ENCODE measurements around the gene CTBS. TPM values are rescaled to one million over a fixed set of nuclear protein-coding genes. Genes with fewer than 3 reads are reported as not detected.

The CTBS gene
- total RNA-seq, 2 donors from 2014 or later, result 13.6 to 22.7 TPM

GRCh38 chr1:84506002-84506728 is 68.1 kb downstream of the CTBS start, which contains the start of the genes GNG5 and SPATA1:
Gene GNG5, minus strand, starts transcription at chr1:84506581. Its CDS starts 490 bp downstream, at chr1:84506091.
Gene SPATA1, plus strand, starts transcription at chr1:84506386. Its CDS starts 9,974 bp downstream, at chr1:84516360.
- intact Hi-C loops (cut with DNase I), result loop anchor here (5.0 kb wide), 1 partner anchor 66 kb away; the partner anchor contains the start of gene CTBS
- TF ChIP-seq CTCF (IDR thresholded peaks at IDR 0.05), result no peak
- Histone ChIP-seq H3K9me3 (no peaks in the 10 kb centered on the region), H3K4me3 (peak within 1 kb of the TSS; percentile 70), H3K27me3 (no peaks in the 10 kb centered on the region), H3K4me1 (peaks cover 4% of the 10 kb centered on the region), H3K9ac (ENCODE audit: low read depth in 2 of 2, low read length in 2 of 2) (peak within 1 kb of the TSS; percentile 91 to 97), H3K27ac (peak within 1 kb of the TSS; percentile 95), H3K36me3 (no peaks in the 10 kb centered on the region)
- DNase-seq, result peak; percentile 99

- Histone ChIP-seq H3K36me3 (no peaks in the 10 kb centered on the region), H3K27me3 (no peaks in the 10 kb centered on the region), H3K4me1 (peaks cover 4% of the 10 kb centered on the region), H3K9me3 (no peaks in the 10 kb centered on the region), H3K4me3 (peak overlapping the region; percentile 70), H3K27ac (peak overlapping the region; percentile 95), H3K9ac (ENCODE audit: low read depth in 2 of 2, low read length in 2 of 2) (peak overlapping the region; percentile 91 to 97)
- no peak for DNase-seq
- no peak for TF ChIP-seq CTCF (IDR thresholded peaks at IDR 0.05)
- intact Hi-C loops (cut with DNase I), result loop anchor here (5.0 kb wide), 1 partner anchor 67 kb away; the partner anchor contains the start of gene CTBS
Measured at GRCh38 chr1:84505493-84506001, 68.7 kb downstream of the CTBS start.

GRCh38 chr1:84504580-84505492 is 69.4 kb downstream of the CTBS start:
- peak overlapping the region; percentile 95 for H3K27ac ChIP-seq
- intact Hi-C loops (cut with DNase I), result loop anchor here (5.0 kb wide), 1 partner anchor 67 kb away; the partner anchor contains the start of gene CTBS
- no peaks in the 10 kb centered on the region for H3K27me3 ChIP-seq
- TF ChIP-seq CTCF (IDR thresholded peaks at IDR 0.05), result no peak
- peaks cover 4% of the 10 kb centered on the region for H3K4me1 ChIP-seq
- DNase-seq, result no peak
- no peaks in the 10 kb centered on the region for H3K36me3 ChIP-seq
- H3K9me3 ChIP-seq, result no peaks in the 10 kb centered on the region
- H3K9ac ChIP-seq (ENCODE audit: low read depth in 2 of 2, low read length in 2 of 2), result peak overlapping the region; percentile 91 to 97
- H3K4me3 ChIP-seq, result peak overlapping the region; percentile 70

GRCh38 chr1:84502927-84503326 is 71.3 kb downstream of the CTBS start:
- no peak for DNase-seq
- Histone ChIP-seq H3K9ac (ENCODE audit: low read depth in 2 of 2, low read length in 2 of 2) (no peak overlapping the region), H3K27ac (no peak overlapping the region), H3K4me3 (no peak overlapping the region), H3K9me3 (no peaks in the 10 kb centered on the region), H3K36me3 (peaks cover 5% of the 10 kb centered on the region), H3K27me3 (no peaks in the 10 kb centered on the region), H3K4me1 (peaks cover 4% of the 10 kb centered on the region)
- intact Hi-C loops (cut with DNase I), result no loop called here
- TF ChIP-seq CTCF (IDR thresholded peaks at IDR 0.05), result no peak

Other genes starting within 250 kb of the CTBS start
- gene DNASE2B, start 176.0 kb downstream of the CTBS start, total RNA-seq, result 1 to 10 TPM in 1 of 2 donors, under 1 TPM in 1; 0.82 to 1.2 TPM
- gene RPF1, start 95.2 kb downstream of the CTBS start, total RNA-seq, result 10 to 100 TPM; 26.1 to 31.4 TPM
- gene SPATA1, start 68.1 kb downstream of the CTBS start, total RNA-seq, result 1 to 10 TPM; 1.3 to 2.7 TPM
- gene GNG5, start 67.9 kb downstream of the CTBS start, total RNA-seq, result 100 to 1,000 TPM; 148 to 160 TPM
- gene SSX2IP, start 116.0 kb upstream of the CTBS start, total RNA-seq, result 10 to 100 TPM; 13.9 to 16.9 TPM

All from colonic mucosa (tissue), 4 donors.